Liver (tissue), 9 donors: Measurements from ENCODE around the gene PLCB3. TPM values are rescaled to one million over a fixed set of nuclear protein-coding genes. Genes with fewer than 3 reads are reported as not detected.

Experiments
- DNase-seq: peaks from one replicate; pipeline ENCODE4 v3.0.0-alpha.2; 2017; ENCODE audit warnings: low spot score
- H3K27ac ChIP-seq, 2 donors: one replicate each; pipeline ENCODE4 v1.7.0; 2013; ENCODE audit warnings: inconsistent platforms in 2 of 2, low read length in 2 of 2, control low read depth in 1 of 2, low read depth in 1 of 2, mild to moderate bottlenecking in 1 of 2
- H3K27me3 ChIP-seq, 4 donors: one replicate each; pipeline versions ENCODE4 v1.6.1 to v1.7.0; 2013; ENCODE audit warnings: low read length in 3 of 4, inconsistent platforms in 1 of 4, mild to moderate bottlenecking in 1 of 4, moderate library complexity in 1 of 4; ENCODE audit not compliant: control insufficient read depth in 4 of 4, insufficient read depth in 4 of 4
- H3K36me3 ChIP-seq, 4 donors: one replicate each; pipeline versions ENCODE4 v1.6.1 to v1.7.0; 2013; ENCODE audit warnings: low read length in 3 of 4, mild to moderate bottlenecking in 3 of 4, low read depth in 1 of 4, moderate library complexity in 1 of 4; ENCODE audit not compliant: control insufficient read depth in 4 of 4, insufficient read depth in 3 of 4
- H3K4me1 ChIP-seq, 4 donors: one replicate each; pipeline versions ENCODE4 v1.6.1 to v1.7.0; 2013; ENCODE audit warnings: low read length in 3 of 4, mild to moderate bottlenecking in 3 of 4, moderate library complexity in 1 of 4; ENCODE audit not compliant: control insufficient read depth in 4 of 4, insufficient read depth in 4 of 4
- H3K4me3 ChIP-seq, 3 donors: one replicate each; pipeline versions ENCODE4 v1.6.1 to v1.7.0; 2013; ENCODE audit warnings: low read length in 3 of 3, control low read depth in 1 of 3, low read depth in 1 of 3, mild to moderate bottlenecking in 1 of 3
- H3K9ac ChIP-seq, 2 donors: one replicate each; pipeline ENCODE4 v1.7.0; 2013; ENCODE audit warnings: low read length in 2 of 2, mild to moderate bottlenecking in 2 of 2, moderate library complexity in 2 of 2, control low read depth in 1 of 2, low read depth in 1 of 2
- H3K9me3 ChIP-seq, 4 donors: one replicate each; pipeline versions ENCODE4 v1.6.1 to v1.7.0; 2013; ENCODE audit warnings: low read length in 3 of 4; ENCODE audit not compliant: control insufficient read depth in 4 of 4
- ATF3 ChIP-seq: IDR thresholded peaks from 2 replicates; pipeline ENCODE4 v1.6.1; 2016; ENCODE audit warnings: antibody characterized with exemption
- CTCF ChIP-seq: fragments of 150-350 bp; IDR thresholded peaks from 2 replicates; pipeline ENCODE4 v1.5.1; 2017; ENCODE audit warnings: improper control_type of control experiment, low read depth, low read length; ENCODE audit not compliant: missing input control
- EGR1 ChIP-seq, 2 donors: IDR thresholded peaks; 2 replicates each; pipeline ENCODE4 v1.6.1; 2016 to 2018; ENCODE audit warnings: antibody characterized with exemption in 2 of 2, low read depth in 2 of 2
- FOXA1 ChIP-seq: IDR thresholded peaks from 2 replicates; pipeline ENCODE4 v1.6.1; 2016; ENCODE audit warnings: antibody characterized with exemption
- FOXA2 ChIP-seq: IDR thresholded peaks from 2 replicates; pipeline ENCODE4 v1.6.1; 2016; ENCODE audit warnings: antibody characterized with exemption
- GABPA ChIP-seq, 2 donors: IDR thresholded peaks in 1 of 2; conservative IDR thresholded peaks in 1 of 2; 2 replicates each; pipeline ENCODE4 v1.6.1; 2016; ENCODE audit warnings: antibody characterized with exemption in 2 of 2, mild to moderate bottlenecking in 1 of 2, moderate library complexity in 1 of 2
- HNF4A ChIP-seq, 2 donors: conservative IDR thresholded peaks; 2 replicates each; pipeline ENCODE4 v1.6.1; 2016; ENCODE audit warnings: antibody characterized with exemption in 2 of 2, mild to moderate bottlenecking in 2 of 2
- HNF4G ChIP-seq: IDR thresholded peaks from 2 replicates; pipeline ENCODE4 v1.6.1; 2016; ENCODE audit warnings: antibody characterized with exemption
- JUND ChIP-seq, 2 donors: IDR thresholded peaks; 2 replicates each; pipeline ENCODE4 v1.6.1; 2016; ENCODE audit warnings: antibody characterized with exemption in 2 of 2
- MAX ChIP-seq: IDR thresholded peaks from 2 replicates; pipeline ENCODE4 v1.6.1; 2016; ENCODE audit warnings: antibody characterized with exemption
- NR2F2 ChIP-seq: IDR thresholded peaks from 2 replicates; pipeline ENCODE4 v1.6.1; 2016; ENCODE audit warnings: antibody characterized with exemption
- RAD21 ChIP-seq, 2 donors: IDR thresholded peaks; 2 replicates each; pipeline ENCODE4 v1.6.1; 2016; ENCODE audit warnings: antibody characterized with exemption in 2 of 2, mild to moderate bottlenecking in 2 of 2
- REST ChIP-seq: IDR thresholded peaks from 2 replicates; pipeline ENCODE4 v1.6.1; 2016; ENCODE audit warnings: antibody characterized with exemption, mild to moderate bottlenecking
- RXRA ChIP-seq, 2 donors: IDR thresholded peaks; 2 replicates each; pipeline ENCODE4 v1.6.1; 2017 to 2018; ENCODE audit warnings: antibody characterized with exemption in 2 of 2, mild to moderate bottlenecking in 1 of 2
- SP1 ChIP-seq: IDR thresholded peaks from 2 replicates; pipeline ENCODE4 v1.6.1; 2018; ENCODE audit warnings: antibody characterized with exemption, mild to moderate bottlenecking
- TAF1 ChIP-seq: conservative IDR thresholded peaks from 2 replicates; pipeline ENCODE4 v1.6.1; 2016; ENCODE audit warnings: antibody characterized with exemption, mild to moderate bottlenecking
- YY1 ChIP-seq: IDR thresholded peaks from 2 replicates; pipeline ENCODE4 v1.6.1; 2016; ENCODE audit warnings: antibody characterized with exemption, mild to moderate bottlenecking
- ZBTB33 ChIP-seq: IDR thresholded peaks from 2 replicates; pipeline ENCODE4 v1.6.1; 2016; ENCODE audit warnings: antibody characterized with exemption
- WGBS: extraction: QIAGEN DNeasy Blood & Tissue Kit; methylation state at CpG from one replicate; pipeline ENCODE4 v1.1.7; 2013; 5-methylcytosine and 5-hydroxymethylcytosine counted together
- polyA plus RNA-seq, 2 donors: library from polyadenylated mRNA; stranded (reverse) in 1 of 2; unstranded in 1 of 2; fragments of 200-250 nt in 1 of 2; fragments of >200 nt in 1 of 2; fragmentation: Nextera tagmentation in 1 of 2; extraction: Ambion mirVana in 1 of 2; gene quantifications; one replicate each; pipeline versions ENCODE4 v1.2.1 to v1.2.3, GENCODE V29; 2013 to 2015
- total RNA-seq, 2 donors: library from RNA; depleted of rRNA; stranded (reverse); fragments of >200 nt; gene quantifications; one replicate each; pipeline ENCODE4 v1.2.3, GENCODE V29; 2014
- donor health status: healthy.
- donor health status: healthy.
- donor health status: healthy.
- donor health status: healthy.
- donor health status: healthy.

The PLCB3 gene
- total and polyA plus RNA-seq, 4 donors: 0.79 to 8.5 (median 5.4) TPM

- H3K27me3 ChIP-seq: no peaks in the 10 kb centered on the region
- no peak overlapping the region for H3K9ac ChIP-seq
- peak; percentile 71 for DNase-seq
- TF ChIP-seq RXRA (IDR thresholded peaks at IDR 0.05) (peak; percentile 53 to 76), RAD21 (IDR thresholded peaks at IDR 0.05) (peak in 1 of 2 donors; percentile 58), REST (no peak), TAF1 (peak; percentile 67), HNF4G (no peak), ZBTB33 (no peak), CTCF (peak; percentile 12), YY1 (peak; percentile 46), FOXA1 (peak; percentile 65), EGR1 (IDR thresholded peaks at IDR 0.05; ENCODE audit: low read depth in 2 of 2) (peak in 1 of 2 donors; percentile 60), JUND (IDR thresholded peaks at IDR 0.05) (peak in 1 of 2 donors; percentile 26), SP1 (peak; percentile 89), HNF4A (conservative IDR thresholded peaks at IDR 0.05) (peak; percentile 58 to 61), FOXA2 (peak; percentile 80), MAX (peak; percentile 62), NR2F2 (no peak), GABPA (IDR thresholded peaks at IDR 0.05 in 1 of 2, conservative IDR thresholded peaks at IDR 0.05 in 1 of 2) (peak in 1 of 2 donors; percentile 85), ATF3 (no peak)
- H3K4me1 ChIP-seq: peaks cover 23 to 56% (median 40%) of the 10 kb centered on the region in 4 donors
- no peaks in the 10 kb centered on the region for H3K9me3 ChIP-seq
- 25% methylated on average over 12 of the region's 12 CpGs for WGBS
- peak overlapping the region; percentile 58 to 64 for H3K27ac ChIP-seq
- H3K36me3 ChIP-seq: no peaks in the 10 kb centered on the region
- H3K4me3 ChIP-seq: no peak overlapping the region
Measured at GRCh38 chr11:64237484-64237951, 13.8 kb upstream of the PLCB3 start.
